GM18907 (cell line): Measurements from ENCODE around the gene GHRH.

ENCODE experiments used
- ATAC-seq: cut with Tn5 transposase; IDR thresholded peaks from one replicate; pipeline ENCODE4 v1.9.1; 2021; ENCODE audit warnings: mild to moderate bottlenecking, moderate library complexity; ENCODE audit not compliant: unreplicated experiment

Gene GHRH, protein sequence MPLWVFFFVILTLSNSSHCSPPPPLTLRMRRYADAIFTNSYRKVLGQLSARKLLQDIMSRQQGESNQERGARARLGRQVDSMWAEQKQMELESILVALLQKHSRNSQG

DNA sequence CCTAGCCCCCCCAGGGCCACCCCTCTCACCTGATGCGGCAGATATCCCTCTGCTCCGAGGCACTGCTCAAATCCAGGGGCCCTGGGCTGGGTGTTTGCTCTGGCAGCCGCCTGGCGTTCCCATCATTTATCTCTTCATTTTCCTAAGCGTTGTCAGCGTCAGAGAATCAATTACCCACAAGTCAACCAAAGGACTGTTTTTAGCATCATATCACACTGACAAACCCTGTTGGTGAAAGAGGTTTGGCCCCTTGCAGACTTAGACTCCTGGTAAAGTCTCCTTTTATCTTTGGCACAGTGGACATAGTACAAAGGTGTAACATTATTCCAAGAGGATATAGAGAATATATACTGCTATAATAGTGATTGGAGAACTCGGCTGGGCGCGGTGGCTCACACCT is at the start of gene GHRH:
TSS of gene GHRH (minus strand) at position 101 of the 400 bp plus-strand sequence. CDS start 4,925 bp downstream, outside the sequence.
- no peak for ATAC-seq

DNA sequence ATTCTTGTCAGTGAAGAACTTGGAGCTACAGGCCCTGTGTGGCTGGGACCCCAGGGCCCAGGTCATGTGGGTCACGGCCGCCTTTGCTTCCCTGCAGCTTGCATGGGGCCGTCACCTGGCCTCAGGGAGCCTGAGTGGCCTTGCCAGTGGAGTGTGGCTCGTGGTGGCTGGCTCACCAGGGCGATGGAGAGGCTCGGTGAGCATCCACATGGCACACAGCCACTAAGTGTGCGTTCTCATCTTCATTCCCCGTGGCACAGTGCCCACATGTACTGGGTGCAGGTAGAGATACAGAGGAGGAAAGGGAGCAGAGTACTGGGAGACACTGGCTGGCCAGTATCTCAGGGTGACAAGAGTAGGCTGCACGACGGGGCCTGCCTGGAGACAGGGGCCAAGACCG is 49.3 kb upstream of the GHRH start:
- no peak for ATAC-seq

- ATAC-seq = no peak
These were observed 48.4 kb upstream of the GHRH start for GRCh38 chr20:37309936-37310590.

DNA sequence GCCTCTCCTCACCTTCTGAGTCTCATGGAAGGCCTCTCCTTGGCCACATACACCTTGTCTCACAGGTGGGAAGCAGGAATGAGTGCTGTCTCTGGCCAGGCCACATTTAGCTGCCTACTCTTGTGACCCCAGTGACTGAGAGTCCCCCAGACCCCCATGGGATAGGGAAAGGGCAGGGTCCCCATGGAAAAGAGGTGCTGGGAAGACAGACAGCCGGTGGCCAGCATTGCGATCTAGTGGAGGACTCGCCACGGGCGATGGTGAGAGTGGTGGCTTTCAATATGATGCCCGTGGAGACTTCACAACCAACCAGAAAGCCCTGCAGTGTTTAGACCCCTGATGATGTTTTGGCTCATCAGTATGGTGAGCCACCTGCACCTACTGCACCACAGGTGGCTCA is 47.7 kb upstream of the GHRH start:
- no peak for ATAC-seq

DNA sequence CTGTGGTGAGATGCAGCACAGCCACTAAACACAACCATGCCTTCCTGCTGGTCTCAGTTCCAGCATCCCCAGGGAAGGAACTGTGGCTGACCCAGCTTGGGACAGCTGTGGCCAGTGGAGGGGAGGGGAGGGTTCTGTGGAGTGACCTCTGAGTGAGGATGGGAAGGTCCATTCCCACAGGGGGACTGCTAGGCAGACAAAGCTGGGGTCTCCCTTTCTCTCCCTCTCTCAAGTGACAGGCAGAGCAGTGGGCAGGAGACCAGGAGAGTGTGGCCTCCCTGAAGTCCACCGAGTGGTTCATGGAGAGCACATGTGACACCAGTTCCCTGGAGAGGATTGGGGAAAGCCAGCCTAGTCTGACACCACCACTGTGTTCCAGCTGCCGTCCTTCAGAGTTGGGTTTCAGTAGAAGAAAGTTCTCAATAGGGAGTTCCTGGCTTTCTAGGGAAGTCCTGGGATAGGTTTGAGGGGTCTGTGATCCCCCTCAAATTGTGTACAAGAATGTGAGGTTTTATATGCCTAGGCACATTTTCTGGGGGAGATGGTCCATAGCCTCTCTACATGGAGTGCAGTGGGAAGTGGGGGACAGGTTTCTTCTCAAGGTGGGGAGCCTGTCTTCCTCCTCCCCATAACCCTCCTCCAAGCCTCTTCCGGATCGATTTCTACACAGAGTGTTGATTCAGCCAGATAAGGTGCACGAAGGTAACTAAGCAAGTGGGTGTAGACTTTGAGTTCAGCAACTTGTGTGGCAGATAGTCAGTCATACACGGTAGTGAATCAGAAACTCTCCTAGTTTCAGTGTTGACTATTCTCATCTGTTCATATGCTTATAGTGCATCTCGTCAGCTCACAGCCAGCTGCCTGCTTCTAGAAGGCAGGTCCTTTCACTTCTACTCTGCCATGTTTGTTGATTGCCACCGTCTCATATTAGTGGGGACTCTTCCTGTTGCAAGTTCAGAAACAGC is 46.8 kb upstream of the GHRH start:
- peak; percentile 82 for ATAC-seq

- no peak for ATAC-seq
These were observed 44.2 kb upstream of the GHRH start for GRCh38 chr20:37305839-37306238.

GRCh38 chr20:37305079-37305478 is 43.5 kb upstream of the GHRH start:
- no peak for ATAC-seq

DNA sequence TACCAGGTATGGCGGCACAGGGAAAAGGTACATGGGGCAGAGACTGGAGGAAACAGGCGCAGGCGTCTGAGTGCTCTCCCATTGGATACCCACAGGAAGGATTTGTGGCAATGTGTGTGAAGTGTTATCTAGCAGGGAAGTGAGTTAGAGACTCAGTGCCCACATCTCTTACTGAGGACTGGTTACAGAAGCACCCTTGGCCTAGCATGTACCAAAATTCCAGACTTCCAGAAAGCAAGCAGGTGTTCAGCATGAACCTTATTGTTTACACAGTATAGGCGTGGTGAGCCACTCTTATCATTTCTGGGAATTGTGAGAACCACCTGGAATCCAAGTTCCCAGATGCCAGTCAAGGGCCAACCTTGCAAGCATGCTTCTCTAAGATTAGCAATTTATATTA is 42.0 kb upstream of the GHRH start:
- no peak for ATAC-seq

GRCh38 chr20:37302981-37303380 is 41.4 kb upstream of the GHRH start:
- ATAC-seq = no peak

- no peak for ATAC-seq
These were observed 39.9 kb upstream of the GHRH start for GRCh38 chr20:37301558-37301957.

DNA sequence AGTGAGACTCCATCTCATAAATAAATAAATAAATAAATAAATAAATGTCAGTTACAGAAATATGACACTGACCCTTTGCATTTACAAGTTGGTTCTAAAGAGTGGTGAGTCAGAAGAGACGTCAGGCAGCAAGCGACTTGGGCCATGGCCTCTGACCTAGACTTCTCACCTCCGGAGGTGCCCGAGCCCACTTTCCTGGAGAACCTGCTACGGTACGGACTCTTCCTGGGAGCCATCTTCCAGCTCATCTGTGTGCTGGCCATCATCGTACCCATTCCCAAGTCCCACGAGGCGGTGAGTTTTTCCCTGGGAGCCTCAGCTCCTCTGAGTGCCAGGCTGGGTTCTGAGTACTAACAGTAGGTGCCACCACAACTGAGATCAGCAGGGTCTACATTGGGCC is 39.5 kb upstream of the GHRH start:
- ATAC-seq = no peak

DNA sequence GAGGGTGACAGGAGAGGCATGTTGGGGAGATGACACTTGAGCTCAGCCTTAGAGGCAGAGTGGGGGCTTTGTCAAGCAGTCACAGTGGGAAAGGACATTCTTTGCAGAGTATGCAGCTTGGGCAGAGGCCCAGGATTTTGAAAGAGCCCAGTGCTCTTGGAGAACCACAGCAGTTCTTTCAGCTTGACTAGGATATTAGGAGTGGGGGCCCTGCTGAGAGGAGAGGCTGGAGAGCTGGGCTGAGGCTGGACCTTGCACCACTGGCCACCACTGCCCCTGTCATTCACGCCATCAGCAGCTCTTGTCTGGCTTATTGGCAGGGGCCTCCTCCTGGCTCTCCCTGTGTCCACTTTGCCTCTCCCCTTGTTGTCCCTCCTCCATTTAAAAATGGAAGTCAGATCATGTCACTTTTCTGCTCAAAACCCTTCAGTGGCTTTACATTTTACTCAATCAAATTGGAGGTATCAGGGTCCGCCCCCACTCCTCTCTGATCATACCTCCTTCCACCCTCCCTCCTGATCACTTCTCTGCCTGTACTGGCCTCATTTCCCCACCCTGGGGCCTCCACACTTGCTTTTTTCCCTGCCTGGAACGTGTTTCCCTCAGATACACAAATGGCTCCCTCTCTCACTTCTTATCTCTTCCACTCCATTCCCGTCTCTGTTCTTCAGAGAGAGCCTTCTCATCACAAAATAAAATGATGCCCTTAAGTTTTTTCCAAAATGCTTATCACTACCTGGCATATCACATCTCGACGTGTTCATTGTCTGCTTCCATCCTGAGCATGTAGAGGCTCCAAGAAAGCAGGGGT is 38.3 kb upstream of the GHRH start:
- ATAC-seq = no peak

GRCh38 chr20:37298190-37298939 is 36.8 kb upstream of the GHRH start:
- no peak for ATAC-seq

DNA sequence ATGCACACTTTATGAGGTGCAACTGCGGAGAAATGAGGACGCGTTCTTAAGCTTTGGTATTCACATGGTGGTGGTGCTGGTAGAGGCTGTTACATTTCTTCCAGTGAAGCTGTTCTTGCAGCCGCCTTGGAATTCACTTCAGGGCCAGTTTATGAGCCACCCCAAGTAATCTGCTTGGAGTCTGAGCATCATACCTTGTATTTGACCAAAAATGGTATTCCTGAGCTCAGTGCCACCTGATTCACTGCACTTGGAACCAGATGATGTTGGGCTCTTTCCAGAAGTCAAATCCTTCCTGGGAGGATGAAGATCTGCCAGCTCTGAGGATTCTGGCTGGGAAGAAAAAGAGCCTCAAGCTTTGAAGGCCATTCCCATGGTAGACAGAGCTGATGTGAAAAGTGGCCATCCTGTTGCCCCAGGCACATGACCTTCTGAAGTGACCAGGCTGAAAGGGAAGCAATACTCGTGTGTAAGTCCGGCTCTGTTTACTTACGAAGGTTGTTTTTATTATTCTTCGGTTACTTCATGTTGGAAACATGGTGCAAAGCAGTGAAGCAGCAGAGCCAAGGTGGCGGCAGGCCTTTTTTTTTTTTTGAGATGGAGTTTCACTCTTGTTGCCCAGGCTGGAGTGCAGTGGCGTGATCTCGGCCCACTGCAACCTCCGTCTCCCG is 35.6 kb upstream of the GHRH start:
- ATAC-seq = no peak

- no peak for ATAC-seq
These were observed 34.8 kb upstream of the GHRH start for GRCh38 chr20:37296371-37296770.

- no peak for ATAC-seq
These were observed 34.0 kb upstream of the GHRH start for GRCh38 chr20:37295595-37295994.

DNA sequence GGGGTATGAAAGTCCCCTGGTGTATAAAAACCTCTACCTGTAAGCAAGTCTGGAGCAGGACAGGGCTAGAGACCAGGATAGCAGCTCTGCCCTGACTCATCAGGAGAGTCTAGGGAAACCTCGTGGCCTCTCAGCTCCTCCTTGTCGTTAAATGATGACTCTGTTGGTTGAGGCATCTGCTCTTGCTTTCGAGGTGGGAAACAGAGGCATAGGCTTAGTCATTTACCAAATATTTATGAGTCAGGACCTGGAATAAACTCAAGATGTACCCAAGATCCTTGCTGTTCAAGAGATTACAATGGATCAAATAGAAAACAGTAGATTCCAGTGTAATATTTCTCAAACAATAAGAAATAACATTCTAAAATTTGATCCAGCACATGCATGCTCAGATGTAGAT is 33.4 kb upstream of the GHRH start:
- ATAC-seq = no peak

DNA sequence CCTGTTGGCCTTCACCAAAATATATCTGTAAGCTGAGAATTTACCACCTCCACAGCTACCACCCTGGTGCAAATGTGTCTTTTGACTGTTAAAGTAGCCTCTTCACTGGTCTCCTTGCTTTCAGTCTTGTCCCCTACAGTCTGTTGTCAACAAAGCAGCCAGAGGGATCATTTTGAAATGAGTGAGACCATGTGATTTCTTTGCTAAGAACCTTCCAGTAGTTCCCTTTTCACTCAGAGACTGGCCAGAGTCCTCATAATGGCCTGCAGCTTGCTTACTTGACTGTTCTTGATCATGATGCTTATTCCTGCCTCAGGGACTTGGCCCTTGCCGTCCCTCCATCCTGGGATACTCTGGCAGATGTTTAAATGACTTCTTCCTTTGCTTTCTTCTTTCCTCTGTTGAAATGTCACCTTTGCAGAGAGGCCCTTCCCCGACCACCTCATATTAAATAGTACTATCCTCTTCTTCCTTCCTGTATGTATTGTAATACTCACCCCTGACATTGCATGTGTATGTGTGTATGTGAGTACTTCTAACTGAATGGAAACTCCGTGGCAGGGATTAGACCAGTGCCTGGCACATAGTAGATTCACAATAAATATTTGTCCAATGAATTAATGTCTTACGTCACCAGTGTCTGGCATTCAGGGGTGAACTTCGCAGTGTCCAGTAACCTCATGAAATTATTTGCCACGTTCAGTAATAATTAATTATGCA is 32.8 kb upstream of the GHRH start:
- no peak for ATAC-seq

GRCh38 chr20:37293301-37293943 is 31.8 kb upstream of the GHRH start:
- no peak for ATAC-seq
